Neural cell (in vitro differentiated cells): ENCODE data around the gene GRM5.

Experiments
- EP300 ChIP-seq: fragments of 450-650 bp; conservative IDR thresholded peaks from 2 replicates; pipeline ENCODE4 v1.6.1; 2014; ENCODE audit warnings: antibody characterized with exemption, mild to moderate bottlenecking, moderate library complexity; ENCODE audit not compliant: poor library complexity, severe bottlenecking
- EZH2 ChIP-seq: fragments of 200-600, 300-800 bp; shearing (Covaris generic), sonication (generic); IDR thresholded peaks from 2 replicates; pipeline ENCODE4 v1.6.1; 2014; ENCODE audit warnings: antibody characterized with exemption, low read length, borderline replicate concordance, mild to moderate bottlenecking; ENCODE audit not compliant: insufficient read depth, poor library complexity, severe bottlenecking
- MXI1 ChIP-seq: fragments of 450-650 bp; conservative IDR thresholded peaks from 2 replicates; pipeline ENCODE4 v1.6.1; 2014; ENCODE audit warnings: antibody characterized with exemption, mild to moderate bottlenecking; ENCODE audit not compliant: poor library complexity, severe bottlenecking
- POLR2AphosphoS5 ChIP-seq: IDR thresholded peaks from 2 replicates; pipeline ENCODE4 v1.6.1; 2012
- SMC3 ChIP-seq: fragments of 450-650 bp; conservative IDR thresholded peaks from 2 replicates; pipeline ENCODE4 v1.6.1; 2014; ENCODE audit warnings: antibody characterized with exemption, mild to moderate bottlenecking, moderate library complexity; ENCODE audit not compliant: poor library complexity
- TAF1 ChIP-seq: IDR thresholded peaks from 2 replicates; pipeline ENCODE4 v1.6.1; 2012; ENCODE audit warnings: low read depth
- TF ChIP-seq, protein P1 (sequence below): fragments of 450-650 bp; IDR thresholded peaks from 2 replicates; pipeline ENCODE4 v1.5.1; 2014; ENCODE audit warnings: antibody characterized with exemption, mild to moderate bottlenecking, moderate library complexity; ENCODE audit not compliant: poor library complexity, severe bottlenecking
- TF ChIP-seq, protein P2 (sequence below): IDR thresholded peaks from 2 replicates; pipeline ENCODE4 v1.6.1; 2012; ENCODE audit warnings: borderline replicate concordance

DNA sequence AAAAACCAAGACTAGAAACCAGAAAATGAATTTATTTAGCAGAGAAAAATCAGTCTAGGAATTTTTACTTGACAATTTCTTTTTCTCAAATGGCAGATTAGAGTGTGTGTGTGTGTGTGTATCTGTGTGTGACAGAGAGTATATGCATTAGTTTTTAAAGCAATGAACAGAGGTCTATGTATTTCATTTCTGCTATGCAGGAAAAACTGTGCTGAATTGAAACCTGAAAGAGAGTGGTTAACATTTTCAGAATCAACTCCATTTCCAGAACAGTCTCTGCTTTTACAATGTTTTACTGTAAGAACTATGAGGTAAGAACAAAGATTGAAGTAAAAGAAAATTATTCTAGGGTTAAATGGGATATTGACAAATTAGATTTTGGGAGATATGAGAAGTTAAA is 114.8 kb downstream of the GRM5 start:
- TF ChIP-seq POLR2AphosphoS5 (no peak), EP300 (no peak), TAF1 (no peak), EZH2 (no peak), MXI1 (no peak), SMC3 (no peak)
- TF ChIP-seq, protein P1, sequence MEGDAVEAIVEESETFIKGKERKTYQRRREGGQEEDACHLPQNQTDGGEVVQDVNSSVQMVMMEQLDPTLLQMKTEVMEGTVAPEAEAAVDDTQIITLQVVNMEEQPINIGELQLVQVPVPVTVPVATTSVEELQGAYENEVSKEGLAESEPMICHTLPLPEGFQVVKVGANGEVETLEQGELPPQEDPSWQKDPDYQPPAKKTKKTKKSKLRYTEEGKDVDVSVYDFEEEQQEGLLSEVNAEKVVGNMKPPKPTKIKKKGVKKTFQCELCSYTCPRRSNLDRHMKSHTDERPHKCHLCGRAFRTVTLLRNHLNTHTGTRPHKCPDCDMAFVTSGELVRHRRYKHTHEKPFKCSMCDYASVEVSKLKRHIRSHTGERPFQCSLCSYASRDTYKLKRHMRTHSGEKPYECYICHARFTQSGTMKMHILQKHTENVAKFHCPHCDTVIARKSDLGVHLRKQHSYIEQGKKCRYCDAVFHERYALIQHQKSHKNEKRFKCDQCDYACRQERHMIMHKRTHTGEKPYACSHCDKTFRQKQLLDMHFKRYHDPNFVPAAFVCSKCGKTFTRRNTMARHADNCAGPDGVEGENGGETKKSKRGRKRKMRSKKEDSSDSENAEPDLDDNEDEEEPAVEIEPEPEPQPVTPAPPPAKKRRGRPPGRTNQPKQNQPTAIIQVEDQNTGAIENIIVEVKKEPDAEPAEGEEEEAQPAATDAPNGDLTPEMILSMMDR, result no peak
- TF ChIP-seq, protein P2, sequence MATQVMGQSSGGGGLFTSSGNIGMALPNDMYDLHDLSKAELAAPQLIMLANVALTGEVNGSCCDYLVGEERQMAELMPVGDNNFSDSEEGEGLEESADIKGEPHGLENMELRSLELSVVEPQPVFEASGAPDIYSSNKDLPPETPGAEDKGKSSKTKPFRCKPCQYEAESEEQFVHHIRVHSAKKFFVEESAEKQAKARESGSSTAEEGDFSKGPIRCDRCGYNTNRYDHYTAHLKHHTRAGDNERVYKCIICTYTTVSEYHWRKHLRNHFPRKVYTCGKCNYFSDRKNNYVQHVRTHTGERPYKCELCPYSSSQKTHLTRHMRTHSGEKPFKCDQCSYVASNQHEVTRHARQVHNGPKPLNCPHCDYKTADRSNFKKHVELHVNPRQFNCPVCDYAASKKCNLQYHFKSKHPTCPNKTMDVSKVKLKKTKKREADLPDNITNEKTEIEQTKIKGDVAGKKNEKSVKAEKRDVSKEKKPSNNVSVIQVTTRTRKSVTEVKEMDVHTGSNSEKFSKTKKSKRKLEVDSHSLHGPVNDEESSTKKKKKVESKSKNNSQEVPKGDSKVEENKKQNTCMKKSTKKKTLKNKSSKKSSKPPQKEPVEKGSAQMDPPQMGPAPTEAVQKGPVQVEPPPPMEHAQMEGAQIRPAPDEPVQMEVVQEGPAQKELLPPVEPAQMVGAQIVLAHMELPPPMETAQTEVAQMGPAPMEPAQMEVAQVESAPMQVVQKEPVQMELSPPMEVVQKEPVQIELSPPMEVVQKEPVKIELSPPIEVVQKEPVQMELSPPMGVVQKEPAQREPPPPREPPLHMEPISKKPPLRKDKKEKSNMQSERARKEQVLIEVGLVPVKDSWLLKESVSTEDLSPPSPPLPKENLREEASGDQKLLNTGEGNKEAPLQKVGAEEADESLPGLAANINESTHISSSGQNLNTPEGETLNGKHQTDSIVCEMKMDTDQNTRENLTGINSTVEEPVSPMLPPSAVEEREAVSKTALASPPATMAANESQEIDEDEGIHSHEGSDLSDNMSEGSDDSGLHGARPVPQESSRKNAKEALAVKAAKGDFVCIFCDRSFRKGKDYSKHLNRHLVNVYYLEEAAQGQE, result no peak
